GM23338 (cell line): Measurements from ENCODE around the gene SNAPC4.

ENCODE experiments used
- EZH2 ChIP-seq: fragments of 200-600 bp; sonication (generic); IDR thresholded peaks from one replicate; pipeline ENCODE4 v1.8.0; 2017; ENCODE audit warnings: antibody characterized with exemption, mild to moderate bottlenecking, low read depth; ENCODE audit not compliant: unreplicated experiment
- REST ChIP-seq: IDR thresholded peaks from one replicate; pipeline ENCODE4 v1.6.1; 2018; ENCODE audit warnings: antibody characterized with exemption; ENCODE audit not compliant: unreplicated experiment
- TF ChIP-seq, protein P1 (sequence below), 2 experiments: fragments of 200-600 bp in 1 of 2; sonication (generic) in 1 of 2; conservative IDR thresholded peaks; 2 replicates each; pipeline versions ENCODE4 v1.5.1 to v1.6.1; 2016 to 2017; ENCODE audit warnings: antibody characterized with exemption in 2 of 2, low read depth in 2 of 2, mild to moderate bottlenecking in 2 of 2, moderate library complexity in 1 of 2

GRCh38 chr9:136393531-136393930 lies 6.4 kb downstream of the SNAPC4 start:
- no peak for TF ChIP-seq REST
- TF ChIP-seq, protein P1, sequence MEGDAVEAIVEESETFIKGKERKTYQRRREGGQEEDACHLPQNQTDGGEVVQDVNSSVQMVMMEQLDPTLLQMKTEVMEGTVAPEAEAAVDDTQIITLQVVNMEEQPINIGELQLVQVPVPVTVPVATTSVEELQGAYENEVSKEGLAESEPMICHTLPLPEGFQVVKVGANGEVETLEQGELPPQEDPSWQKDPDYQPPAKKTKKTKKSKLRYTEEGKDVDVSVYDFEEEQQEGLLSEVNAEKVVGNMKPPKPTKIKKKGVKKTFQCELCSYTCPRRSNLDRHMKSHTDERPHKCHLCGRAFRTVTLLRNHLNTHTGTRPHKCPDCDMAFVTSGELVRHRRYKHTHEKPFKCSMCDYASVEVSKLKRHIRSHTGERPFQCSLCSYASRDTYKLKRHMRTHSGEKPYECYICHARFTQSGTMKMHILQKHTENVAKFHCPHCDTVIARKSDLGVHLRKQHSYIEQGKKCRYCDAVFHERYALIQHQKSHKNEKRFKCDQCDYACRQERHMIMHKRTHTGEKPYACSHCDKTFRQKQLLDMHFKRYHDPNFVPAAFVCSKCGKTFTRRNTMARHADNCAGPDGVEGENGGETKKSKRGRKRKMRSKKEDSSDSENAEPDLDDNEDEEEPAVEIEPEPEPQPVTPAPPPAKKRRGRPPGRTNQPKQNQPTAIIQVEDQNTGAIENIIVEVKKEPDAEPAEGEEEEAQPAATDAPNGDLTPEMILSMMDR (conservative IDR thresholded peaks at IDR 0.05; ENCODE audit: low read depth in 2 of 2) = no peak
- no peak for TF ChIP-seq EZH2
